ENCODE results near the gene ATP1A1. TPM values are rescaled to one million over a fixed set of nuclear protein-coding genes. Genes with fewer than 3 reads are reported as not detected.

The ATP1A1 gene
- total and polyA plus RNA-seq, 2 donors (not counting 3 experiments of a cell fraction or from before 2014, with no cell fraction given), result 263 to 325 TPM

GRCh38 chr1:116345011-116345410, 28.0 kb upstream of the ATP1A1 start:
- no peaks in the 10 kb centered on the region for H3K27me3 ChIP-seq (ENCODE audit: control insufficient read depth in 2 of 2, insufficient read depth in 2 of 2, low read length in 2 of 2)
- no peaks in the 10 kb centered on the region for H3K36me3 ChIP-seq (ENCODE audit: control insufficient read depth in 2 of 2, extremely low read depth in 1 of 2, insufficient read depth in 2 of 2, low read length in 2 of 2)
- no peak overlapping the region for H3K27ac ChIP-seq (ENCODE audit: insufficient read depth, low read depth, low read length)
- H2AFZ ChIP-seq (ENCODE audit: low read depth, low read length), result no peak overlapping the region
- CTCF ChIA-PET, result interaction anchor here (0.8 to 1.6 kb wide), 2 partner anchors 10 to 206 kb away, joined by 4 to 7 read pairs; no protein-coding TSS in a partner anchor
- no TSS peak for BruUV-seq (replicated peaks)
- H3K4me3 ChIP-seq (replicated peaks in 1 of 3; ENCODE audit: insufficient read depth in 1 of 3, low read depth in 1 of 3, low read length in 3 of 3), result no peak overlapping the region
- H3K9ac ChIP-seq (replicated peaks; ENCODE audit: extremely low read depth, insufficient read depth, low read length), result no peak overlapping the region
- POLR2A ChIA-PET, result no interaction called here
- dilution Hi-C loops (cut with MboI; ENCODE audit: extremely low pct_ligation_motif_present, low sequenced_read_pairs) (no loop called here), intact Hi-C loops (cut with micrococcal nuclease) (no loop called here)
- no peaks in the 10 kb centered on the region for H3K79me2 ChIP-seq (ENCODE audit: control insufficient read depth, insufficient read depth, low read length)
- no peaks in the 10 kb centered on the region for H3K9me3 ChIP-seq (replicated peaks; ENCODE audit: control insufficient read depth, insufficient read depth, low read length)
- FAIRE-seq (no peak), DNase-seq (ENCODE audit: low read depth, low spot score) (no peak)
- TF ChIP-seq CTCF (IDR thresholded peaks at IDR 0.05; ENCODE audit: extremely low read depth in 1 of 2, insufficient read depth in 1 of 2, low read depth in 1 of 2, low read length in 2 of 2) (no peak), MAX (IDR thresholded peaks at IDR 0.05; ENCODE audit: insufficient read depth, insufficient read length) (no peak), JUN (IDR thresholded peaks at IDR 0.05; ENCODE audit: borderline replicate concordance, insufficient read depth, insufficient read length, low read depth) (no peak), POLR2AphosphoS5 (IDR thresholded peaks at IDR 0.05; ENCODE audit: insufficient read depth, low read depth, low read length) (no peak), FOS (IDR thresholded peaks at IDR 0.05; ENCODE audit: borderline replicate concordance, insufficient read depth, low read length) (no peak), POLR2A (IDR thresholded peaks at IDR 0.05; ENCODE audit: low read depth, low read length) (no peak), GATA2 (IDR thresholded peaks at IDR 0.05; ENCODE audit: insufficient read depth, insufficient read length, low read depth, low read length) (no peak), EZH2 (IDR thresholded peaks at IDR 0.05; ENCODE audit: borderline replicate concordance, low read depth, low read length, severe bottlenecking) (no peak), MYC (IDR thresholded peaks at IDR 0.05; ENCODE audit: low read depth, low read length) (no peak)
- no peak overlapping the region for H3K4me2 ChIP-seq (ENCODE audit: insufficient read depth, low read length)
- H3K9me1 ChIP-seq (replicated peaks; ENCODE audit: control insufficient read depth, extremely low read depth, insufficient read depth, low read length), result no peaks in the 10 kb centered on the region
- H4K20me1 ChIP-seq (replicated peaks; ENCODE audit: control insufficient read depth, extremely low read depth, insufficient read depth, low read length), result no peaks in the 10 kb centered on the region
- no peaks in the 10 kb centered on the region for H3K4me1 ChIP-seq (ENCODE audit: control insufficient read depth, extremely low read depth, insufficient read depth, low read length)
